ENCODE data around the gene LAMA3. TPM values are rescaled to one million over a fixed set of nuclear protein-coding genes. Genes with fewer than 3 reads are reported as not detected.

The LAMA3 gene
- total RNA-seq, 1 experiment from 2014 or later = 207 TPM

GRCh38 chr18:23845988-23846630 is 156.9 kb downstream of the LAMA3 start:
- Mint-ChIP-seq H3K27ac (ENCODE audit: unreplicated experiment) (no peak overlapping the region), H3K27me3 (ENCODE audit: unreplicated experiment) (no peaks in the 10 kb centered on the region), H3K9me3 (ENCODE audit: low read depth, unreplicated experiment) (no peaks in the 10 kb centered on the region), H3K4me3 (ENCODE audit: low read depth, unreplicated experiment) (no peak overlapping the region), H3K36me3 (ENCODE audit: insufficient read depth, unreplicated experiment) (peaks cover 15% of the 10 kb centered on the region), H3K4me1 (ENCODE audit: low read depth, unreplicated experiment) (peaks cover 27% of the 10 kb centered on the region)
- no TSS peak for BruUV-seq (replicated peaks)
- CTCF ChIA-PET = no interaction called here
- intact Hi-C loops (cut with micrococcal nuclease; ENCODE audit: unreplicated experiment) = no loop called here
- TF ChIP-seq CTCF (IDR thresholded peaks at IDR 0.05; ENCODE audit: unreplicated experiment) = no peak
- no peak for DNase-seq

GRCh38 chr18:23847321-23847986 is 158.2 kb downstream of the LAMA3 start:
- Mint-ChIP-seq H3K36me3 (ENCODE audit: insufficient read depth, unreplicated experiment) (peaks cover 15% of the 10 kb centered on the region), H3K9me3 (ENCODE audit: low read depth, unreplicated experiment) (no peaks in the 10 kb centered on the region), H3K4me3 (ENCODE audit: low read depth, unreplicated experiment) (no peak overlapping the region), H3K27ac (ENCODE audit: unreplicated experiment) (no peak overlapping the region), H3K27me3 (ENCODE audit: unreplicated experiment) (no peaks in the 10 kb centered on the region), H3K4me1 (ENCODE audit: low read depth, unreplicated experiment) (peaks cover 29% of the 10 kb centered on the region)
- no peak for TF ChIP-seq CTCF (IDR thresholded peaks at IDR 0.05; ENCODE audit: unreplicated experiment)
- BruUV-seq (replicated peaks) = no TSS peak
- intact Hi-C loops (cut with micrococcal nuclease; ENCODE audit: unreplicated experiment) = no loop called here
- CTCF ChIA-PET = no interaction called here
- no peak for DNase-seq

GRCh38 chr18:23849141-23849540 is 159.9 kb downstream of the LAMA3 start:
- peaks cover 35% of the 10 kb centered on the region for H3K4me1 Mint-ChIP-seq (ENCODE audit: low read depth, unreplicated experiment)
- BruUV-seq (replicated peaks) = no TSS peak
- H3K36me3 Mint-ChIP-seq (ENCODE audit: insufficient read depth, unreplicated experiment) = peaks cover 7% of the 10 kb centered on the region
- no peak for TF ChIP-seq CTCF (IDR thresholded peaks at IDR 0.05; ENCODE audit: unreplicated experiment)
- no peaks in the 10 kb centered on the region for H3K27me3 Mint-ChIP-seq (ENCODE audit: unreplicated experiment)
- no peak overlapping the region for H3K4me3 Mint-ChIP-seq (ENCODE audit: low read depth, unreplicated experiment)
- CTCF ChIA-PET = no interaction called here
- peaks cover 4% of the 10 kb centered on the region for H3K9me3 Mint-ChIP-seq (ENCODE audit: low read depth, unreplicated experiment)
- H3K27ac Mint-ChIP-seq (ENCODE audit: unreplicated experiment) = peak overlapping the region; percentile 50
- no peak for DNase-seq
- intact Hi-C loops (cut with micrococcal nuclease; ENCODE audit: unreplicated experiment) = no loop called here

- intact Hi-C loops (cut with micrococcal nuclease; ENCODE audit: unreplicated experiment) = no loop called here
- DNase-seq = no peak
- peaks cover 4% of the 10 kb centered on the region for H3K9me3 Mint-ChIP-seq (ENCODE audit: low read depth, unreplicated experiment)
- BruUV-seq (replicated peaks) = no TSS peak
- H3K27ac Mint-ChIP-seq (ENCODE audit: unreplicated experiment) = no peak overlapping the region
- CTCF ChIA-PET = no interaction called here
- peaks cover 7% of the 10 kb centered on the region for H3K36me3 Mint-ChIP-seq (ENCODE audit: insufficient read depth, unreplicated experiment)
- no peak for TF ChIP-seq CTCF (IDR thresholded peaks at IDR 0.05; ENCODE audit: unreplicated experiment)
- no peaks in the 10 kb centered on the region for H3K27me3 Mint-ChIP-seq (ENCODE audit: unreplicated experiment)
- H3K4me1 Mint-ChIP-seq (ENCODE audit: low read depth, unreplicated experiment) = peaks cover 33% of the 10 kb centered on the region
- H3K4me3 Mint-ChIP-seq (ENCODE audit: low read depth, unreplicated experiment) = no peak overlapping the region
Observed at GRCh38 chr18:23850215-23850614, 161.0 kb downstream of the LAMA3 start.
